ENCODE measurements around the gene PCDHB11.
"Not testable (repeated sequence)": the region's sequence is repeated elsewhere in the genome, so short reads cannot be mapped to it uniquely, and the experiment has no call there.

PCDHB11 gene

GRCh38 chr5:141188682-141189081 is 10.7 kb upstream of the PCDHB11 start:
- DNase-seq = not testable (repeated sequence)

GRCh38 chr5:141189131-141189530 is 10.3 kb upstream of the PCDHB11 start:
- not testable (repeated sequence) for DNase-seq

- DNase-seq = peak; percentile 9
These were observed 7.2 kb upstream of the PCDHB11 start, which contains the start of gene PCDHB10 for GRCh38 chr5:141192110-141192725. PCDHB10 (plus strand) TSS chr5:141192353; CDS start chr5:141192553, 200 bp downstream.

- not testable (repeated sequence) for DNase-seq
These were observed 5.1 kb upstream of the PCDHB11 start for GRCh38 chr5:141194332-141194731.

GRCh38 chr5:141196363-141196762 is 3.1 kb upstream of the PCDHB11 start:
- DNase-seq = no peak

- DNase-seq = not testable (repeated sequence)
These were observed 1.7 kb downstream of the PCDHB11 start for GRCh38 chr5:141201126-141201525.

- DNase-seq = not testable (repeated sequence)
These were observed 2.2 kb downstream of the PCDHB11 start for GRCh38 chr5:141201646-141202045.

- DNase-seq = no peak
These were observed 9.1 kb downstream of the PCDHB11 start, which contains the start of gene PCDHB12 for GRCh38 chr5:141208478-141208877. PCDHB12 (plus strand) TSS chr5:141208719; CDS start chr5:141208908, 189 bp downstream.

- DNase-seq = not testable (repeated sequence)
These were observed 10.9 kb downstream of the PCDHB11 start for GRCh38 chr5:141210281-141210680.

- not testable (repeated sequence) for DNase-seq
These were observed 11.4 kb downstream of the PCDHB11 start for GRCh38 chr5:141210849-141211248.

- DNase-seq = not testable (repeated sequence)
These were observed 14.4 kb downstream of the PCDHB11 start, which contains the start of gene PCDHB13 for GRCh38 chr5:141213656-141214339. PCDHB13 (plus strand) TSS chr5:141213919; CDS start chr5:141214124, 205 bp downstream.

GRCh38 chr5:141214583-141214982 is 15.2 kb downstream of the PCDHB11 start:
- DNase-seq = not testable (repeated sequence)

- DNase-seq = not testable (repeated sequence)
These were observed 16.1 kb downstream of the PCDHB11 start for GRCh38 chr5:141215504-141215903.

- DNase-seq = not testable (repeated sequence)
These were observed 16.6 kb downstream of the PCDHB11 start for GRCh38 chr5:141216035-141216434.

GRCh38 chr5:141223112-141223783 is 23.8 kb downstream of the PCDHB11 start, which contains the start of gene PCDHB14:
PCDHB14 (plus strand) TSS chr5:141223343; CDS start chr5:141223506, 163 bp downstream.
- no peak for DNase-seq

- not testable (repeated sequence) for DNase-seq
These were observed 25.4 kb downstream of the PCDHB11 start for GRCh38 chr5:141224844-141225243.

- not testable (repeated sequence) for DNase-seq
These were observed 26.0 kb downstream of the PCDHB11 start for GRCh38 chr5:141225421-141225820.

- no peak for DNase-seq
These were observed 34.8 kb downstream of the PCDHB11 start for GRCh38 chr5:141234109-141234667.

GRCh38 chr5:141235922-141236321 is 36.5 kb downstream of the PCDHB11 start:
- DNase-seq = not testable (repeated sequence)

GRCh38 chr5:141236516-141237313 is 37.3 kb downstream of the PCDHB11 start:
- no peak for DNase-seq

- DNase-seq = no peak
These were observed 42.1 kb downstream of the PCDHB11 start for GRCh38 chr5:141241496-141241895.

- no peak for DNase-seq
These were observed 45.9 kb downstream of the PCDHB11 start, which contains the start of gene PCDHB15 for GRCh38 chr5:141245250-141245717. PCDHB15 (plus strand) TSS chr5:141245395; CDS start chr5:141245579, 184 bp downstream.

All from activated CD4-positive, alpha-beta T cell treated with anti-CD3 and anti-CD28 coated beads, Interleukin-2, amount 50 U/mL, for 16 hours (primary cell).